GM12892 (cell line): Measurements from ENCODE around the gene WDR36.

ENCODE experiments used
- POLR2A ChIP-seq: IDR thresholded peaks from 2 replicates; pipeline ENCODE4 v1.6.1; 2011; ENCODE audit warnings: low read depth, low read length, control low read depth
- POLR2AphosphoS5 ChIP-seq: IDR thresholded peaks from 2 replicates; pipeline ENCODE4 v1.6.1; 2011; ENCODE audit warnings: low read depth, low read length, control low read depth
- TAF1 ChIP-seq: IDR thresholded peaks from 2 replicates; pipeline ENCODE4 v1.6.1; 2011; ENCODE audit warnings: low read depth, mild to moderate bottlenecking, control low read depth, low read length, borderline replicate concordance

DNA sequence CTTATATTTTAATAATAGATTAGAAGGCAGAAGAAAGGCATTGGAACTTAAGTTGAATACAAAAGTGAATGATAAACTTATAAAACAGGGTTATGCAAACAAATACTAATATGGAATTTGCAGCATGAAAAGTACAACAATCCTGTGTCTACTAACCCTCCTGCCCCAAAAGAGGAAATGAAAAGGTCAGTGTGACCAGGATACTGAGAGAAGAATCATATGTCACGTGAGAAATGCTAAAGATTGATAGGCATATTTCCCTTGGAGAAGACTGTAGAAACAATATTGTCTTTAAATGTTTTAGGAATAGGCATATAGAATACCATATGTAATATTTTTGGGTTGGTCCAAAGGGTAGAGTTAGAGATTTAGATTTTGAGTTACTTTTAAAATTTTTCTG is 3.8 kb downstream of the WDR36 start:
- TF ChIP-seq POLR2AphosphoS5 (no peak), POLR2A (no peak), TAF1 (no peak)
